Forelimb muscle (tissue), 1 donor: ENCODE data around the gene SERGEF. TPM values are rescaled to one million over a fixed set of nuclear protein-coding genes. Genes with fewer than 3 reads are reported as not detected.

Experiments
- DNase-seq: peaks from one replicate; pipeline ENCODE4 v3.0.0-alpha.2; 2013; ENCODE audit warnings: low read depth
- polyA plus RNA-seq: library from polyadenylated mRNA; unstranded; fragments of 120-200 nt; gene quantifications from one replicate; pipeline ENCODE4 v1.2.1, GENCODE V29; 2013; ENCODE audit not compliant: insufficient read length

SERGEF gene
- polyA plus RNA-seq, 1 donor = 10.4 TPM

DNA sequence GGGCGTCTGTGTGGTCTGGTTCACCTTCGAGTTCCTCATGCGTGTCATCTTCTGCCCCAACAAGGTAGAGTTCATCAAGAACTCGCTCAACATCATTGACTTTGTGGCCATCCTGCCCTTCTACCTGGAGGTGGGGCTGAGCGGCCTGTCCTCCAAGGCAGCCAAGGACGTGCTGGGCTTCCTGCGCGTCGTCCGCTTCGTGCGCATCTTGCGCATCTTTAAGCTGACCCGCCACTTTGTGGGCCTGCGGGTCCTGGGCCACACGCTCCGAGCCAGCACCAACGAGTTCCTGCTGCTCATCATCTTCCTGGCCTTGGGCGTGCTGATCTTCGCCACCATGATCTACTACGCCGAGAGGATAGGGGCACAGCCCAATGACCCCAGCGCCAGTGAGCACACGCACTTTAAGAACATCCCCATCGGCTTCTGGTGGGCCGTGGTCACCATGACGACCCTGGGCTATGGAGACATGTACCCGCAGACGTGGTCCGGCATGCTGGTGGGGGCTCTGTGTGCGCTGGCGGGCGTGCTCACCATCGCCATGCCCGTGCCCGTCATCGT, 240.9 kb downstream of the SERGEF start:
- DNase-seq = no peak

DNA sequence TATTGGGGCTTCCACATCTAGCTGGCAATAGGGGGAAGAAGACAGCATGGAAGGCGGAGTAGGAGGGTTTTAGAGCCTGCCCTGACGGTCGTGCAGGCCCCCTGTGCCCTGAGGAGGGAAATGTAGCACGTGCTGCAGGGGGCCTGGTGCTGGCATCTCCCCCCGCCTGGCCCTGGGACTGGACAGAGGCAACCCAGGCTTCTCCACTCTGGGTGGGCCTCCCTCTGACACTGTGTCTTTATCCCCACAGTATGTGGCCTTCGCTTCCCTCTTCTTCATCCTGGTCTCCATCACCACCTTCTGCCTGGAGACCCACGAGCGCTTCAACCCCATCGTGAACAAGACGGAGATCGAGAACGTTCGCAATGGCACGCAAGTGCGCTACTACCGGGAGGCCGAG, 241.4 kb downstream of the SERGEF start:
- DNase-seq = no peak

DNA sequence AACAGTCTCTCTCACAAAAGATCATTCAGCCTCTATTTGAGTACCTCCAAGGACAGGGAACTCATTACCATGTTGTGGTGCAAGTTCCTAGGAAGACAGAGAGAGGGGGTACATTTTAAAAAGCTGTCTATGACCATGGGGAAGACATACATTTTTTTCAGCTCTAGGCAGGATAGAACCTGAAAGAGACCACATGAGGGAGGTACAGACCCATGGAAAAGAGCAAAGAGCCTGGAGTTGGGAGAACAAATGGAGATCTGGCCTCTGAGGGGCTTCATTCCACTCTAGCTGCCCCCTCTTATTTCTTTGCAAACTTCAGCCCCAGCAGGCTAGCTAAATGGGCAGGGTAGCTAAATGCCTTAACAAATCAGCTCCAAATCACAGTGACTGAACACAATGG, 241.9 kb downstream of the SERGEF start:
- DNase-seq = no peak

DNA sequence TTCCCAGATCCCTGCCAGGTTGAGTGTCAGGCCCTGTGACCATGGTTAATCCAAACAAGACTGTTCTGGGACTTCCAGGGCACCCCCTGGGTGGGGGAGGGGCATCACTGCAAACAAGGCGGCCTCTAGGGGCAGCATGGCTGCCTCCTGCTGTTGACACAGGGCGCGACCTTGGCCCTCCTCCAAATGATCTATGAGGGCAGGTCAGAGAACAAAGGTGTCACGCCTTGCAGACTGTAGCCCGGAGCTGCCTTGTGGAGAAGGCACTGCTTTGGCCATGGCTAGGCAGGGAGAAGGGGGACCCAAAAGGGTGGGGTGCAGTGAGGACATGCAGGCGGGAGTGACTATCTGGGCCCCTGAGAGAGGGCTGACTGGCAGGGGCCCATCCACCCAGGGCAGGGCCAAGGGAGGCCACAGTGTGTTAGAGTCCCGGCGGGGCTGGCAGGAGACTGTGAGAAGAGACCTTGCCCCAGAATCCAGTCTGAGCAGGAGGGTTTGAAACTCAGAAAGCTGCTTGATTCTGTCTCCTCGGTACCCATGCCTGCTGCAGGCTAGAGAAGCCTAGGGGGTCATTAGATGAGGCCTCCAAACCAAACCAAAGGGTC, 242.7 kb downstream of the SERGEF start:
- DNase-seq = no peak

DNA sequence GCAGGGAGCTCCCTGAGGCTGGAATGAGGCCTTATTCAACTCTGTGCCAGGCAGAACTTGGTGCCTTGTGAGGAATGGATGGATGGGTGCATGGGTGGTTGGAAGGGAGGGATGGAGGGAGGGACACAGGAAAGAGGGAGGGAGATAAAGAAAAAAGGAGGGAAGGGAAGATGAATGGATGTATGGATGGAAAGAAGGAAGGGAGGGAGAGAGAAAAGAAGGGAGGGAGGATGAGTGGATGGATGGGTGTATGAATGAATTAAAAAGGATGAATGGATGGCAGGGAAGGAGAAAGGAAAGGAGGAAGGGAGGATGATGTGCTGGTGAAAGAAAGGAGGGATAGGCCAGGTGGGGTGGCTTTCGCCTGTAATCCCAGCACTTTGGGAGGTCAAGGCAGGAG, 243.6 kb downstream of the SERGEF start:
- DNase-seq = no peak

DNA sequence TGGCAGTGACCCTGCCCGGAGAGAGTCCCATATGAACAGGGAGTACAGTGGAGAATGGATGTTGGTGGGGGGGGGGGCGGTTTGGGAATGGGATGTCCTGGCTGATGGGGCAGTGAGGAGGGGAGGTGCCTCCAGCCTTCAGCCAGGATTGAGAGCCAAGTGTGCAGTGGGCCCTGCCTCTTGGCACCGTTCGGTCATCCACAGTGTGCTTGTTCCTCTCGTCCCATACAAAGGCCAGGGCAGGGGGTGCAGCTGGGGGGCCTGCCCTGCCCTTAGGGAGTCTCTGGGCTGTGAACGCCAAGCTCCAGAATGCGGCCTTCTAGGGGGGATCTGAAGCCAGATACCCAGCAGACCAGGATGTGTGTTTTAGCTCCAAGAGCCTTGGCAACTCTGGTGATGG, 244.3 kb downstream of the SERGEF start:
- DNase-seq = no peak

DNA sequence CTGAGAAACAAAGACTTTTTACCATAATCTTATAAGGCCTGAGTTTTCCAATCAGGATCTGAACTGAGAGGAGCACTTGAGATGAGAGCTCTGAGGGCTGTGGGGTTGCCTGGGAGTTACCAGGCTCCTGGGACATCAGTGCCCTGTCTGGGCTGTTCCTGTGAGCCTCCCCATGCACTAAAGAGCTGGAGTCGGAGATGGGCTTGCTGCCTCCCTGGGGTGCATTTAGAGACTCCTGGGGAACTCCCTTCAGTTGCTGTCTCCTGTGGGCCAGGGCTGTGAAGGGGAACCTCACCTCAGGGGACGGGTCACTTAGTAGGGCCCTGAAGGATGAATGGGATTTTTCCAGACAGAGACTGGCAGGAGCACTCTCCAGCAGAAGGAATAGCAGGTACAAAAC, 244.9 kb downstream of the SERGEF start:
- DNase-seq = no peak

DNA sequence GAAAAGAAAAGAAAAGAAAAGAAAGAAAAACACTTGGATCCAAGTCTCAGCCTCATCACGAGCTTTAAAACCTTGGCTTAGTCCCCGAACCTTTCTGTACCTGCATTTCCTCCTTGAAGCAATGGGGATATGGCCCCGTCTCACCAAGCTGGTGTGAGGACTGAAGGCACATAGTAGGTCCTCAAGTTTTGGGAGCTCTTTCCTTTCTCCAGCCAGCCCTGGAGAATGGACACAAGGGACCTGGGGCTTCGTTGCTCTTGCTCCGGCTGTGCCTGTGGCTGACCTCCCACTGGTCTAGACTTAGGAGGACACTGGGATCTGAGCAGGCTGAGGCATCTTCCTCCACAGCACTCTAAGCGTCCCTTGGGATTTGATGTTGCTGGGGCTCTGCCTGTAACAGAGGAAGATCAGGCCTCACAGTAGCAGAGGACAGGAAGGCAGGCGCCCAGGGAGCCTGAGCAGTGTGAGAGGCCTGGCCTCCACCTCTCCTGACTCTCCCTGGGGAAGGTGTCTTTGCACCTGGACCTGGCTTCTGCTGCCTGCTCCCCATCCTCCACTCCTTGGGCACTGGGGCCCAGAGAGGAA, 245.5 kb downstream of the SERGEF start:
- DNase-seq = no peak

DNA sequence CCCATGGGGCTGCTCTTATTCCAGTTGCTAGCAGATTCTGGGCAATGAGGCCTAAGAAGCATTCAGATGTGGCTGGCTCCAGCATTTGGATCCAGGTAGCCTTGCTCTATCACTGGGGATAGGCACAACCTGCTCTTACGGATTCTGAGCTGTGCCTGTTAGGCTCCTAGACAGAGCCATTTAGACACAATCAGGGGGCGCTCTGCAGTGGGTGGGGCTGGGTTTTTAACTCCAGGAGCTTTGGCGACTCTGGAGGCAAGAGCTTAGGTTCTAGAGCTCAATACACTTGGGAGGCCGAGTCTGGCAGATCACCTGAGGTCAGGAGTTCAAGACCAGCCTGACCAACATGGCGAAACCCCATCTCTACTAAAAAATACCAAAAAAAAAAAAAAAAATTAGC, 246.3 kb downstream of the SERGEF start:
- DNase-seq = no peak

DNA sequence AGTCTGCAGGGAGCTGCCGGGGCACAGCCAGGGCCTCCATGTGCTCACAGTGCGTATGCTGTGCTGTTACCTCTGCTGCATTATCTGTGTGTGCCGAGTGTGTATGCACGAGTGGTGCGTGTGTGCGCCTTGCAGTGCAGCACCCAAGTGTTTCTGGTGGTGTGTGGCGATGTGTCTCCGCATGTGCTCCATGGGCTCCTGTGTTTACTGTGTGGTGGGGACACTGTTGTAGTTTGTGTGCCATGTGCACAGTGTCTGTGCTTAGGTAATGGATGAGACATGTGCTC, 246.8 kb downstream of the SERGEF start:
- DNase-seq = no peak

DNA sequence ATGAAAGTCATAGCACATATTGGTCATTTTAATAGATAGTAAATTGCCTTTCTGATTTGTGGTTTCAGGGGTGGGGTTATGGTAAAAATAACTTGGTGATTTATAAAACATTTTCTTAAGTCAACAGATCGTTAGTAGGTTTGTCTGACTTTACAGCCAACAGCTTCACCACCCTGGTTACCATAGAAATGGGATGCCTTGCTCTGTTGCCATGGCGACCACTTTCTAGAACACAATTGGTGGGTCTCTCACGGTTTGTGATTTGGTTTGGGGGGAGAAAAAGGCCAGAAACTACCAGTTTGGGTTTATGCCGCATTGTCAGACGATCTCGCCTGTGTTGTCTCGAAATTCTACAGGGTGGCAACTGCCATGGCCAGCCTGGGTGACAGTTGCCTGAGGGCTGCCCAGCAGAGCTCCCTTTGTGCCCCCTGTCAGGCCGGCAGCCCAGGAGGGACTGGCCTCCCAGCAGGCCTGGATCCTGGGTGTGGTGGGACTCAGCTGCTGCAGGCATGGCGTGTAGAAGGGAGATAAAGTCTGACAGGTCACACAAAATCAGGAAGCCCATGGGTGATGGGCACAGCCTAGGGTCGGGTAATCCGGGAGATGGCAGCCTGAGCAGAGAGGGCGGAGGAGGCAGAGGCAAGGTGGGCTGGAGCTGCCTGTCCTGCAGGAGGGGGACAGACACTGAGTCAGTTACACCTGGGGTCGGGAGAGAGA, 247.3 kb downstream of the SERGEF start:
- no peak for DNase-seq

DNA sequence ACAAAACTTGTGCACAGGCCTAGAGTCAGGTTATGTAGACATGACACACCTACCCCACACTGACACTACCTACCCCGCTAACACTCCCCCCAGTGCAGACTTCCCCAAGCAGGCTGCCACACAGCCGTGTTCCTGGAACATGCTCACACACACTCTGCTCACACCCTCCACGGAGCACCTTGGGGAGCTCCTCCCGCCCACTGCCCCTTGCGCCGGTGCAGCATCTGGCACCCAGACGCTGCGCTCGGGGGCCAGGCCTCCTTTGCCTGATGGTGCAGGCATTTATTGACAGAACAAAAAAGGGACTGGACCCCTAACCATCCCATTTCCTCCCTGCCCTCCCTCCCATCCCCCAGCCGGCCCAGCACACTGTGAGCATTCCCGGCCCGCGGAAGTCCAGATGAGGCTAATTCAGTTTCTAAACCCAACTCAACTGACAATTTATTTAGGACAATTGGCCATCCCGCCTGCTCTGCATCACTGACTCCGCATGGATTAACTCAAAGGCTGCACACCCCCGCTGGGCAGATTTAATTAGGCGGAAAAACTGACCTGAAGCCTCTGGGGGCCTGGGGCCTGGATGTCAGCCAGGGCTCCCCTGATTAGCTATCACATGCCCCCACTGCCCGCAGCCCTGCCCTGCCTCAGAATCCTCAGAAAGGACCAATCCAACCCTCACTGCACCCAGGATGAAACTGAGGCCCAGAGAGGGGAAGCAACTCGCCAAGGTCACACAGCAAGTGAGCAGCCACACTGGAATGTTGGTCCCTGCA, 248.2 kb downstream of the SERGEF start:
- DNase-seq = no peak

DNA sequence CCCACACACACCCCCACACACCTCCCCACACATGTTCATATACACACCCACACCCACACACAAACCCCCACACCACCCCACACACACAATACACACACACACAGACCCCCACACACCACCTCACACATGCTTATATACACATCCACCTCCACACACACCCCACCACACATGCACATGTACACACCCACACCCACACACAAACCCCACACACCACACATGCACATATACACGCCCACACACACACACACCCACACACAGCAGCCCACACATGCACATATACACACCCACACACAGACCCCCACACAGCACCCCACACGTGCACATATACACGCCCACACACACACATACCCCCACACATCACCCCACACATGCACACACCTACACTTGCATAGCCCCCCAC, 249.1 kb downstream of the SERGEF start:
- no peak for DNase-seq

DNA sequence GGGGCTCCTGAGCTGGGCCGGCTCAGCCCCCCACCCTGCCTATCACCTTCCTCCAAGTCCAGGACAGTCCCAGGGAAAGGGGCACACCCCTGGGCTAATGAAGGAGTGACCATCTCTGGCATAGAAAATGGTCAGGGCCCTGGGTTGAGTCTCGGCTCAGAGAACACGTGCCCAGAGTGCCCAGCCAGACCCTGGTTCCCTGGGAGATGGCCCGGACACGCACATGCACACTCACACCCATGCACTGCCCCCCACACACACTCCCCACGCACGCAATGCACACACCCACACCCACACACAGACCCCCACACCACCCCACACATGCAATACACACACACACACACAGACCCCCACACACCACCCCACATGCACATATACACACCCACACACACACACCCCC, 249.6 kb downstream of the SERGEF start:
- DNase-seq = no peak

DNA sequence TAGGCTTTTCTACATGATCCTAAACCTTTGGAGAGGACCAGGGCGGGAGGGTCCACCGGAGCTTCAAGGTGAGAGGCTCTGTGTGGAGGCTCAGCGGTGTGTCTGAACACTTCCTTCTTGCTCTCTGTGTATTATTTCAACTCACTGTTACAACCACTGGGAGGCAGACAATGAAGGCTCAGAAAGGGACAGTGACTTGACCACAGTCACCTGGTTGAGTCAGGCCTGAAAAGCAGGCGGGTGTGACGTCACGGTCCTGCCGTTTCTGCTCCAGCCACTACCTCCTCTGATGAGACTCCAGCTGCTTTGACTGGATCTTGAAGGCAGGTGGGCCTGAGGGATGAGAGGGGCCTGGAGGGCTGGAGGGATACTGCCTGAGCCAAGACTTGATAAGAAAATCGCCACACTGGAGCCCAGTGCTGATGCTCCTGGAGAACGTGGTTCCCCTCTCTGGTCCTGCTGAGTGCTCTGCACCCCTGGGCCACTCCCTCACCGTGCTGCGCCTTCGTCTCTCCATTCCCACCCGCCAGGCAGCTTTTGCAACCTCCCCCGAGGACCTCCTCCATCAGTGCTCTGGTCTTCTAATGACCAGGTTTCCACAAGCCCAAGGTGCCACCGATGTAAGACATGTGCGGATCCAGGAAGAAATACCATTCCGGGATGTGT, 250.4 kb downstream of the SERGEF start:
- DNase-seq = no peak

DNA sequence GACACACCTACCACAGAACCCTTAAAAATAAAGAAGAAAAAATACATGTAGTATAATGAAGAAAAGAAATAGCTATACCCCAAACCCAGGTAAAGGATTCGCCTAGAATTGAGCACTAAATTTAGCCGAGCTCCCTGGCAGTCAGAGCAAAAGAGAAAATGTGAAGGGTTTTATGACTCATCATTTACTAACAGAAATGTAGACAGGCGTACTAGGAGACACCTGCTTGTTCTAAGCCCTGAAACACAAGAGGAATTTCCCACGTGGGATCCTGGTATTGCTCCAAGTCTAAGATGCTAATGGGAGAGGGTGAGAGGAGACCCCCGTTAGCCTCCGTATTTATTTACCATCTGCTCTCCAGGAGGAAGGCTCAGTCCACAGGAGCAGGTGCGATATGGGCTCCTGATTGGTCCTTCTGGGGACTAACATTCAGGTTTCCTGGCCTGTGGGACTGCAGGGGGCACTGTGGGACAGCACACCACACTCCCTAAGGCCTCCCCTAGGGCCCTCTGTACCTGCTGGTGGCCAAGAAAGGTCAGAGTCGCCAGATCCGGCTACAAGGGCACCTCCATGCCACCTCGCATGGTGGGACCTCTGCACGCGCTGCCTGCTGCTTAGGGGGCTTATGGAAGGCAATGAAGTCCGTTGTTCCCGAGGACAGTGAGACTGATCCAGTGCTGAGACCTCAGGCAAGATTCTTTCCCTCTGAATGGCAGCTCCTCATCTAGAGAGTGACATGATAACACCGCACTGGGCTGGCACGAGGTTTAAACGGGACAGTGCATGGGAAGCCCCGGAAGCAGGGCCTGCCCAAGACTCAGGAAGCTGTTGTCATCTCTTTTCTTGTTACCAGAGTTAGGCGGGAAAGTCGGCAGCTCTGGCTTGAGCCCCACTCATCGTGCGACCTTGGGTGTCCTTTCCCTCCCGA, 252.5 kb downstream of the SERGEF start:
- no peak for DNase-seq

DNA sequence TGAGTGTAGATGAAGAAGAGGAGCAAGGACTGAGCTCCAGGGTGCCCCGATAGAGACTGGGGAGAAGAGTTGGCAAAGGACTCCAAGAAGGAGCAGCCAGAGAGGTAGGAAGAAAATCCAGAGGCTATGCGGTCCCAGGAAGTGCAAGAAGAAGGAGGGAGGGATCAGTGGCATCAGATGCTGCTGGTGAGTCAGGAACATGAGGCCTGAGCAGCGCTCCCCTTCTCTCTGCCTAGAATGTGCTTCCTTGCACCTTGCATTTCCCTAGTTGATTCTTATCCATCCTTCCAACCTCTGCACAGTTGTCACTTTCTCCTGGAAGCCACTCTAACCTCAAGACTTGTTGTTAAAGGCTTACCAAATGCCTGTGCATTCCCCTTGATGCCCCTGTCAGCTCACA, 257.0 kb downstream of the SERGEF start:
- DNase-seq = no peak

DNA sequence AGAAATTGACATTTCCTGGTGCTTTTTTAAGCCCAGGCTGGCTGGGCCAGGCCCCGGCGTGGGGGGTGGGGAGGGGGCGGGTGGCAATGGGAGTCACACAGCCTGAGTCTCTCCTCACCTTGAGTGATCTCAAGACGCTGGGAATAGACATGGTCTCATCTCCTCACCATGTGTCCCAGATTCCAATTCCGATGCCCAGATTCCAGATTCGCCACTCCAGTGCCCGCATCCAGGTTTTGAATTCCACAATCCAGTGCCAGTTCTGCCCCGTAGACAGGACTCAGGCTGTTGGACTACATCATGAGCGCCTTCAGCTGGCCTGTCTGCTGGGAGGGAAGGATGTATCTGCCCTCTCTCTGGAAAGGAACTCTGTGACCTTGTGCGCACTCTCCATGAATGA, 259.2 kb downstream of the SERGEF start:
- DNase-seq = no peak

DNA sequence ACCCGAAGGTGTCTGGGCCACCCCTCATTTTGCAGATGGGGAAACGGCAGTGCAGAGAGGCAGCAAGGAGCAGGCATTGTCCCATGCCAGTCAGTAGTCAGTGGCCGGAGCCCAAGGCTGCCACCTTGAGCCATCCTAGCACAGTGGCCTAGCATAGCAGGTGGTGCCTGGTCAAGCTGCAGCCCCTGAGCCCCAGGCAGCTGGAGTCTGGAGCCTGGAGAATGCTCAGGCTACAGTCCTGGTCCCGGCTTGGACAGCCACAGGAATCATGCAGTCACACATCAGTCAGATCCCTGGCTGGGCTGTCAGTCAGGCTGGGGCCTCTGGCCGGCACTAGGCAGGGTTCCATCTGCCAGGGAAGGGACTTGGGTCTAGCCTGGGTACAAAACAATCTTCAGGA, 259.7 kb downstream of the SERGEF start:
- DNase-seq = no peak

DNA sequence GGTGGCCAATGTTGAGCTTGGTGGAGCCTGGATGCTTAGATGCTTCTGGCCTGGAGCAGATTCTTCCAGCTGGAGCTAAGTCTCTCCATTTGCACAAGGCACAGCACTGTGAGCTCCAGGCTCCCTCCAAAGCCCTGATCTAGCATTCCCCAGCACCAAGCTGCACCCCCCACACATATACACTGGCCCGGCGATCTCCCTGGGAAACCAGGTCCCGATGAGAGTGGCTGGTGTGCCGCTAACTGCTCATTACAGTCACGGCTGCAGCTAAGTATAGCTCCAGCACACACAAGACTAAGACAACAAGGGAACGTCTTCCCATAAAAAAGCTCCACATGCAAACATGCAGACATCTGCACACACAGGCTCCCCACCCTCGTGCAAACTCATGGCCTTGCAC, 260.7 kb downstream of the SERGEF start:
- DNase-seq = no peak

DNA sequence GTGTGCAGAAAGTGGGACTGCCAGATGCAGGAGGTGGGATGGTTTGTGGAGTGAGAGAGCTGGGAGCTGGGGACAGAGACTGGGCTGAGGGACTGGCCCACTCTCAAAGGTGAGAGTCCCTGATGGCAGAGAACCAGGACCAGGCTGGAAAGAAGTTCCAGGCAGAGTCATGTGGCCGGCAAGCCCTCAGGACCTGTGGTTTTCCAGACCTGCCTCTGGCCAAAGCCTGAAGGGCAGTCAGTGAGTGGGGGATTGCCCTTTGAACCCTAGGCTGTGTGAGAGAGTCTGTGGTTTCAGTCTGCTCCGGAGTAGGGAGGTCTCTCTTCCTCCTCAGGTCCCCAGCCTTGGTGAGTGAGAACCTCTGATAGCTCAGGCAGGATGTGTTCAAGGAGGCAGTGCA, 261.3 kb downstream of the SERGEF start:
- no peak for DNase-seq
